Central memory CD4-positive, alpha-beta T cell (primary cell): Measurements from ENCODE around the gene ART5.
"Not testable (repeated sequence)": the region's sequence is repeated elsewhere in the genome, so short reads cannot be mapped to it uniquely, and the experiment has no call there.

ENCODE experiments used
- DNase-seq: peaks from one replicate; pipeline ENCODE4 v3.0.0; 2022

ART5 gene

GRCh38 chr11:3657331-3657730 lies 15.5 kb upstream of the ART5 start:
- DNase-seq: not testable (repeated sequence)

GRCh38 chr11:3655547-3655946 lies 13.8 kb upstream of the ART5 start:
- DNase-seq: no peak

GRCh38 chr11:3652514-3652913 lies 10.7 kb upstream of the ART5 start:
- not testable (repeated sequence) for DNase-seq

- DNase-seq: not testable (repeated sequence)
These were observed 7.6 kb upstream of the ART5 start for GRCh38 chr11:3649374-3649773.

- not testable (repeated sequence) for DNase-seq
These were observed 7.1 kb upstream of the ART5 start for GRCh38 chr11:3648843-3649242.

- no peak for DNase-seq
These were observed 3.8 kb upstream of the ART5 start for GRCh38 chr11:3645552-3645951.

GRCh38 chr11:3644817-3645235 lies 3.0 kb upstream of the ART5 start, which contains the start of gene ART1:
Gene ART1, plus strand, starts transcription at chr11:3645128. Its CDS starts 14,086 bp downstream, at chr11:3659214.
- DNase-seq: no peak

GRCh38 chr11:3643102-3643546 lies 1.3 kb upstream of the ART5 start:
- not testable (repeated sequence) for DNase-seq

GRCh38 chr11:3642071-3642951 lies 519 bp upstream of the ART5 start:
- peak; percentile 52 for DNase-seq

GRCh38 chr11:3641191-3641590 lies 601 bp downstream of the ART5 start:
- no peak for DNase-seq

- no peak for DNase-seq
These were observed 2.0 kb downstream of the ART5 start for GRCh38 chr11:3639841-3640240.

GRCh38 chr11:3638513-3638912 lies 3.3 kb downstream of the ART5 start:
- DNase-seq: no peak

GRCh38 chr11:3637201-3637600 lies 4.6 kb downstream of the ART5 start:
- DNase-seq: no peak

GRCh38 chr11:3635641-3636375 lies 6.0 kb downstream of the ART5 start:
- DNase-seq: no peak

- no peak for DNase-seq
These were observed 9.6 kb downstream of the ART5 start for GRCh38 chr11:3632070-3632660.

GRCh38 chr11:3631331-3631730 lies 10.5 kb downstream of the ART5 start:
- no peak for DNase-seq

GRCh38 chr11:3627291-3627690 lies 14.5 kb downstream of the ART5 start:
- no peak for DNase-seq

GRCh38 chr11:3626250-3626960 lies 15.4 kb downstream of the ART5 start:
- no peak for DNase-seq

- no peak for DNase-seq
These were observed 17.9 kb downstream of the ART5 start for GRCh38 chr11:3623767-3624458.

GRCh38 chr11:3623121-3623520 lies 18.7 kb downstream of the ART5 start:
- DNase-seq: no peak

- no peak for DNase-seq
These were observed 19.3 kb downstream of the ART5 start for GRCh38 chr11:3622521-3622920.

- no peak for DNase-seq
These were observed 23.8 kb downstream of the ART5 start for GRCh38 chr11:3617990-3618389.
